Muscle layer of colon (tissue), 2 donors: Measurements from ENCODE around the gene RSPO3.

ENCODE experiments used
- H3K27ac ChIP-seq: one replicate; pipeline ENCODE4 v1.7.0; 2013; ENCODE audit warnings: low read depth, mild to moderate bottlenecking, low read length, moderate library complexity
- H3K27me3 ChIP-seq, 2 donors: one replicate each; pipeline ENCODE4 v1.7.0; 2013; ENCODE audit warnings: low read length in 2 of 2, mild to moderate bottlenecking in 2 of 2; ENCODE audit not compliant: insufficient read depth in 2 of 2, control insufficient read depth in 1 of 2
- H3K36me3 ChIP-seq: one replicate; pipeline ENCODE4 v1.7.0; 2013; ENCODE audit warnings: mild to moderate bottlenecking, low read length; ENCODE audit not compliant: insufficient read depth
- H3K4me1 ChIP-seq: one replicate; pipeline ENCODE4 v1.7.0; 2013; ENCODE audit warnings: mild to moderate bottlenecking, low read length; ENCODE audit not compliant: insufficient read depth
- H3K4me3 ChIP-seq, 2 donors: one replicate each; pipeline ENCODE4 v1.7.0; 2013; ENCODE audit warnings: low read length in 2 of 2, low read depth in 1 of 2, mild to moderate bottlenecking in 1 of 2, moderate library complexity in 1 of 2
- H3K9ac ChIP-seq: one replicate; pipeline ENCODE4 v1.7.0; 2013; ENCODE audit warnings: low read length
- H3K9me3 ChIP-seq: one replicate; pipeline ENCODE4 v1.7.0; 2013; ENCODE audit warnings: mild to moderate bottlenecking, low read length
- donor health status: abdominal sarcoma.
- donor health status: Adenocarcinoma of cecum.

RSPO3 gene, protein sequence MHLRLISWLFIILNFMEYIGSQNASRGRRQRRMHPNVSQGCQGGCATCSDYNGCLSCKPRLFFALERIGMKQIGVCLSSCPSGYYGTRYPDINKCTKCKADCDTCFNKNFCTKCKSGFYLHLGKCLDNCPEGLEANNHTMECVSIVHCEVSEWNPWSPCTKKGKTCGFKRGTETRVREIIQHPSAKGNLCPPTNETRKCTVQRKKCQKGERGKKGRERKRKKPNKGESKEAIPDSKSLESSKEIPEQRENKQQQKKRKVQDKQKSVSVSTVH

GRCh38 chr6:127118298-127119101, at the start of gene RSPO3:
Gene RSPO3, plus strand, starts transcription at chr6:127118671. Its CDS starts 522 bp downstream, at chr6:127119193.
- H3K4me1 ChIP-seq, result peaks cover 19% of the 10 kb centered on the region
- H3K9me3 ChIP-seq, result no peaks in the 10 kb centered on the region
- peak within 1 kb of the TSS; percentile 17 for H3K27ac ChIP-seq
- no peak within 1 kb of the TSS for H3K9ac ChIP-seq
- H3K36me3 ChIP-seq, result no peaks in the 10 kb centered on the region
- H3K4me3 ChIP-seq, result peak within 1 kb of the TSS; percentile 70 to 73
- peaks cover 5 to 25% of the 10 kb centered on the region in 2 donors for H3K27me3 ChIP-seq

DNA sequence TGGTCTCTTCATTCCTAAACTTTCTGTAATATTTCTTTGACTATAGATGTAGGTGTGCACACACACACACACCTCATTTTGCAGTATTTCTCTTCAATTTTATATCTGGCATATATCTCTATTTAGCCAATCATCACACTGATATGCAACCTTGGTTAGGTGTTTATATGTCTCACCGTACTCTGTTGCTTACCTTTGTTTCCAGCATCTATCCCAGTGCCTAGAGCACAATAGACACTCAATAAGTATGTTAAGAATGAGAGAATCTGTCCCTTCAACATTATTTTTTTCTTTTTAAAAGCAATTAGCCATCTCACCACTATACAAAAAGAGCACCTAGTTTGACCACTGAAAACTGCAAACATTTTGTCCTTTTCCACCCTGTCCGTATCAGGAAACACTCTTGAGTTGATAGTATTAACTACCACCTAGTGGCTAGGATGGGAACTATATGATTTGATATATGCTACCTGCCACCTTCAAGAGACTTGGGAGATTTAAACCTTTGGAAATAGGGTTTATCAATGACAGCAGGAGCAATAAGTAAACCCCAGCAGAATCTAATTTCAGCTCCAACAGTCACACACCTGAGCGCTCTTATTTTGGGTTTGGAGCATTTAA, 48.7 kb upstream of the RSPO3 start:
- Histone ChIP-seq H3K4me3 (no peak overlapping the region), H3K27me3 (no peaks in the 10 kb centered on the region), H3K36me3 (no peaks in the 10 kb centered on the region), H3K27ac (no peak overlapping the region), H3K9me3 (no peaks in the 10 kb centered on the region), H3K4me1 (no peaks in the 10 kb centered on the region), H3K9ac (no peak overlapping the region)

- Histone ChIP-seq H3K36me3 (no peaks in the 10 kb centered on the region), H3K4me3 (no peak overlapping the region), H3K4me1 (no peaks in the 10 kb centered on the region), H3K27ac (no peak overlapping the region), H3K27me3 (no peaks in the 10 kb centered on the region), H3K9me3 (no peaks in the 10 kb centered on the region), H3K9ac (no peak overlapping the region)
Measured at GRCh38 chr6:127073222-127073621, 45.2 kb upstream of the RSPO3 start.

- Histone ChIP-seq H3K36me3 (no peaks in the 10 kb centered on the region), H3K4me3 (no peak overlapping the region), H3K27ac (no peak overlapping the region), H3K27me3 (no peaks in the 10 kb centered on the region), H3K4me1 (no peaks in the 10 kb centered on the region), H3K9ac (no peak overlapping the region), H3K9me3 (no peaks in the 10 kb centered on the region)
Measured at GRCh38 chr6:127076466-127076865, 42.0 kb upstream of the RSPO3 start.

DNA sequence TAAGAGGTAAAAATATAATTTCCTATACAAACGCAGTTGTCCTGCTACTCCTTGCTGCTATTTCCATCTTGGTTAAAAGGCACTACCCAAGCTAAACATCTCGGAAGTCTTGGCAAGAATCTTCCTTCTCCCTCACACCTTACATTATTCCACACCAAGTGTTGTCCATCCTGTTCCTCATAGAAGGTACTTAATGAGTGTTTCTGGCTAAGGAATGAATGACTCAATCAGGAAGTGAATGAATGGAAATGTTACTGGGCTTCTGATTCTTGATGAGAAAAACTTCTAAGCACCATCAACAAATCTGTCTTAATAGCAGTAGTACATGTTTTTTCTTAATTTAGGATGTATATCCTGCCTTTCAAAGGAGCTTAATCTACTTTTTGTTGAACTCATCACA, 40.6 kb upstream of the RSPO3 start:
- no peak overlapping the region for H3K4me3 ChIP-seq
- no peak overlapping the region for H3K9ac ChIP-seq
- H3K36me3 ChIP-seq, result no peaks in the 10 kb centered on the region
- no peaks in the 10 kb centered on the region for H3K4me1 ChIP-seq
- H3K27me3 ChIP-seq, result no peaks in the 10 kb centered on the region
- no peaks in the 10 kb centered on the region for H3K9me3 ChIP-seq
- H3K27ac ChIP-seq, result no peak overlapping the region

DNA sequence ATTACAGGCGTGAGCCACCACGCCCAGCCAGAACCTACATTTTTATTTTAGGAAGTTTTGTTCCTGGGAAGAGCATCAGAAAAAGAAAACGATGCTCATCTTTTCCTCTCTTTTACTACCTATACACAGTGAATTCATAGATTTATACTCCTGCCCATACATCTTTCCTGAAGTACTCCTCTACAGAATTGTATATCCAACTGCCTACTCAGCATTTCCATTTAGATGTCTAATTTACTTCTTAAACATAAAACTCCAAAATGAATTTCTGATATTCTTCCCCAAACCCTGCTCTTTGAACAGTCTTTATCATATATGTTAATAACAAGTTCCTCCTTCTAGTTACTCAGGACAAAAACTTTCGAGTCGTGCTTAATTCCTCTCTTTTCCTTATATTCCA, 39.8 kb upstream of the RSPO3 start:
- Histone ChIP-seq H3K9ac (no peak overlapping the region), H3K27me3 (no peaks in the 10 kb centered on the region), H3K4me1 (no peaks in the 10 kb centered on the region), H3K27ac (no peak overlapping the region), H3K9me3 (no peaks in the 10 kb centered on the region), H3K4me3 (no peak overlapping the region), H3K36me3 (no peaks in the 10 kb centered on the region)

GRCh38 chr6:127079681-127080080, 38.8 kb upstream of the RSPO3 start:
- Histone ChIP-seq H3K4me1 (no peaks in the 10 kb centered on the region), H3K4me3 (no peak overlapping the region), H3K36me3 (no peaks in the 10 kb centered on the region), H3K27me3 (no peaks in the 10 kb centered on the region), H3K9me3 (no peaks in the 10 kb centered on the region), H3K9ac (no peak overlapping the region), H3K27ac (no peak overlapping the region)

GRCh38 chr6:127080081-127080480, 38.4 kb upstream of the RSPO3 start:
- H3K4me1 ChIP-seq, result no peaks in the 10 kb centered on the region
- H3K9ac ChIP-seq, result no peak overlapping the region
- H3K27ac ChIP-seq, result no peak overlapping the region
- no peak overlapping the region for H3K4me3 ChIP-seq
- no peaks in the 10 kb centered on the region for H3K36me3 ChIP-seq
- no peaks in the 10 kb centered on the region for H3K27me3 ChIP-seq
- no peaks in the 10 kb centered on the region for H3K9me3 ChIP-seq

GRCh38 chr6:127083231-127083962, 35.1 kb upstream of the RSPO3 start:
- no peaks in the 10 kb centered on the region for H3K36me3 ChIP-seq
- no peaks in the 10 kb centered on the region for H3K27me3 ChIP-seq

DNA sequence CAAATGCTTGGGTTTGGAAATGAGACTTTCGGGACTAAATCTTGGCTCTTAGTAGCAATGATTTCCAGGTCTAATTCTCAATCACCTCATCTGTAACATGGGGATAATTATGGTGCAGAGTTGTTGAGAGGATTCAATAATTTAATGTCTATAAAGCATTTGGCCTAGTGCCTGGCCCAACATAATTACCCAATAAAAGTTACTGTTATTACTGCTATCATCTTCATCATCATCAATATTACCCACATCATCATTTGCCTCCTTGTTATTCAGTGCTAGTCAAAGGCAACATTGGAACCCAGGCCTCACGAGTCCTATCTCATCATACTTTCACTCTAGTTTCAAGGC, 34.5 kb upstream of the RSPO3 start:
- Histone ChIP-seq H3K9me3 (no peaks in the 10 kb centered on the region), H3K9ac (no peak overlapping the region), H3K27me3 (no peaks in the 10 kb centered on the region), H3K36me3 (no peaks in the 10 kb centered on the region), H3K4me1 (no peaks in the 10 kb centered on the region), H3K4me3 (no peak overlapping the region), H3K27ac (no peak overlapping the region)

More at GRCh38 chr6:127083231-127083962, 35.1 kb upstream of the RSPO3 start:
- Histone ChIP-seq H3K4me3 (no peak overlapping the region), H3K9ac (no peak overlapping the region), H3K4me1 (no peaks in the 10 kb centered on the region), H3K9me3 (no peaks in the 10 kb centered on the region), H3K27ac (no peak overlapping the region)

DNA sequence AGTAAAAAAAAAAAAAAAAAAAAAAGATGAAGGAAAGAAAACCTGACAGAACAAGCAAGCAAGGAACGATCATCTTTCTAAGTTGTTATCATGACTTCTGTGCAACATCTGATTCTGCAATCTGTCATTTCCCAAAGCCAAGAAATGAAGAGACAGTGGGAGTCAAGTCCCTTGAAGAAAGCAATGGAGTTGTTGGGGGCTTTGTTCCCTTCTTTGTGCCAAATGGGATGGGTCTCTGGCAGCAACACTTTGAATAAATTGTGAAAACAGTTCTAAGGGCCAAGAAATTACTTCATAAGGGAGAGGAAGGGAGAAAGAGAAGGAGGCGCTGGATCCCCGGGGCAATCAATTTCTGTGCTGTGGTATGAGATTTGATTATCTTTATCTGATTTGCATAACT, 33.3 kb upstream of the RSPO3 start:
- Histone ChIP-seq H3K4me1 (no peaks in the 10 kb centered on the region), H3K36me3 (no peaks in the 10 kb centered on the region), H3K27ac (no peak overlapping the region), H3K9me3 (no peaks in the 10 kb centered on the region), H3K4me3 (no peak overlapping the region), H3K9ac (no peak overlapping the region), H3K27me3 (no peaks in the 10 kb centered on the region)
